ENCODE data around the gene SOX5. TPM values are rescaled to one million over a fixed set of nuclear protein-coding genes. Genes with fewer than 3 reads are reported as not detected.

SOX5 gene
- total and polyA plus RNA-seq, 8 donors: 10.0 to 39.9 (median 33.0) TPM

GRCh38 chr12:23771240-23771949 lies 178.1 kb downstream of the SOX5 start:
- H3K36me3 ChIP-seq: no peaks in the 10 kb centered on the region
- DNase-seq (no peak), ATAC-seq (peak; percentile 12)
- intact Hi-C loops (cut with DNase I): no loop called here
- no peaks in the 10 kb centered on the region for H3K4me1 ChIP-seq
- H3K9me3 ChIP-seq: no peaks in the 10 kb centered on the region
- no peak overlapping the region for H3K27ac ChIP-seq
- no peak for TF ChIP-seq CTCF (IDR thresholded peaks at IDR 0.05)
- H3K27me3 ChIP-seq: no peaks in the 10 kb centered on the region
- H3K4me3 ChIP-seq: no peak overlapping the region

- Histone ChIP-seq H3K27ac (no peak overlapping the region), H3K36me3 (no peaks in the 10 kb centered on the region), H3K9me3 (no peaks in the 10 kb centered on the region), H3K4me1 (no peaks in the 10 kb centered on the region), H3K4me3 (no peak overlapping the region), H3K27me3 (no peaks in the 10 kb centered on the region)
- intact Hi-C loops (cut with DNase I): no loop called here
- DNase-seq (no peak), ATAC-seq (no peak)
- no peak for TF ChIP-seq CTCF (IDR thresholded peaks at IDR 0.05)
Measured at GRCh38 chr12:23770202-23770938, 179.1 kb downstream of the SOX5 start.

GRCh38 chr12:23767834-23768233 lies 181.6 kb downstream of the SOX5 start:
- H3K36me3 ChIP-seq: no peaks in the 10 kb centered on the region
- intact Hi-C loops (cut with DNase I): no loop called here
- TF ChIP-seq CTCF (IDR thresholded peaks at IDR 0.05): no peak
- H3K27ac ChIP-seq: no peak overlapping the region
- DNase-seq (no peak), ATAC-seq (no peak)
- H3K4me1 ChIP-seq: no peaks in the 10 kb centered on the region
- H3K27me3 ChIP-seq: no peaks in the 10 kb centered on the region
- no peaks in the 10 kb centered on the region for H3K9me3 ChIP-seq
- no peak overlapping the region for H3K4me3 ChIP-seq

- no peak for TF ChIP-seq CTCF (IDR thresholded peaks at IDR 0.05)
- no peak for ATAC-seq
Measured at GRCh38 chr12:23763724-23764123, 185.7 kb downstream of the SOX5 start.

GRCh38 chr12:23760495-23760894 lies 189.0 kb downstream of the SOX5 start:
- DNase-seq: peak in 1 of 4 donors; percentile 11
- no peak for TF ChIP-seq CTCF (IDR thresholded peaks at IDR 0.05)
- peak; percentile 46 for ATAC-seq

More at GRCh38 chr12:23763724-23764123, 185.7 kb downstream of the SOX5 start:
- Histone ChIP-seq H3K4me3 (no peak overlapping the region), H3K9me3 (no peaks in the 10 kb centered on the region), H3K27ac (no peak overlapping the region), H3K36me3 (no peaks in the 10 kb centered on the region), H3K27me3 (no peaks in the 10 kb centered on the region), H3K4me1 (no peaks in the 10 kb centered on the region)
- no peak for DNase-seq
- intact Hi-C loops (cut with DNase I): no loop called here

More at GRCh38 chr12:23760495-23760894, 189.0 kb downstream of the SOX5 start:
- H3K36me3 ChIP-seq: no peaks in the 10 kb centered on the region
- no peaks in the 10 kb centered on the region for H3K4me1 ChIP-seq
- no peaks in the 10 kb centered on the region for H3K27me3 ChIP-seq
- no peaks in the 10 kb centered on the region for H3K9me3 ChIP-seq
- intact Hi-C loops (cut with DNase I): no loop called here
- H3K4me3 ChIP-seq: no peak overlapping the region
- H3K27ac ChIP-seq: no peak overlapping the region

Measured in left lung (tissue), 10 donors.